GM18505 (cell line): ENCODE results near the gene ABTB2.
"Not testable (repeated sequence)": the region's sequence is repeated elsewhere in the genome, so short reads cannot be mapped to it uniquely, and the experiment has no call there.

Experiments used
- ATAC-seq: cut with Tn5 transposase; IDR thresholded peaks from one replicate; pipeline ENCODE4 v1.9.1; 2021; ENCODE audit not compliant: unreplicated experiment
- POLR2A ChIP-seq: IDR thresholded peaks from 4 replicates; pipeline ENCODE4 v1.6.1; 2011; ENCODE audit warnings: borderline replicate concordance; ENCODE audit not compliant: insufficient read depth, insufficient read length; ENCODE audit errors: extremely low read depth

ABTB2 gene

GRCh38 chr11:34223907-34224306, 133.9 kb downstream of the ABTB2 start:
- ATAC-seq, result no peak

GRCh38 chr11:34223021-34223813, 134.6 kb downstream of the ABTB2 start:
- no peak for ATAC-seq
- TF ChIP-seq POLR2A, result no peak

More at GRCh38 chr11:34223907-34224306, 133.9 kb downstream of the ABTB2 start:
- TF ChIP-seq POLR2A, result no peak

DNA sequence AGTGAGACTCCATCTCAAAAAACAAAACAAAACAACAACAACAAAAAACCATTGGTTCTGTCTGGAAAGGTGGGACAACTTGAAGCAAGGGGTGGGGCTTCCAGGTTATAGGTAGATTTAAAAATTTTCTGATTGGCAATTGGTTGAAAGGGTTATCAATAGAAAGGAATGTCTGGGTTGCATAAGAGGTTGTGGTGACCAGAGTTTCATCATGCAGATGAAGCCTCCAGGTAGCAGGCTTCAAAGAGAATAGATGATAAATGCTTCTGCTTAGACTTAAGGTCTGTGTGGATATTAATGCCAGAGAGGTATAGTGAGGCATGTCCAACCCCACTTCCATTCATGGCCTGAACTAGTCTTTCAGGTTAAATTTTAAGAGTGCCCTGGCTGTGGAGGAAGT, 135.8 kb downstream of the ABTB2 start:
- ATAC-seq, result no peak
- no peak for TF ChIP-seq POLR2A

GRCh38 chr11:34219941-34220370, 137.9 kb downstream of the ABTB2 start:
- ATAC-seq, result no peak
- TF ChIP-seq POLR2A, result no peak

DNA sequence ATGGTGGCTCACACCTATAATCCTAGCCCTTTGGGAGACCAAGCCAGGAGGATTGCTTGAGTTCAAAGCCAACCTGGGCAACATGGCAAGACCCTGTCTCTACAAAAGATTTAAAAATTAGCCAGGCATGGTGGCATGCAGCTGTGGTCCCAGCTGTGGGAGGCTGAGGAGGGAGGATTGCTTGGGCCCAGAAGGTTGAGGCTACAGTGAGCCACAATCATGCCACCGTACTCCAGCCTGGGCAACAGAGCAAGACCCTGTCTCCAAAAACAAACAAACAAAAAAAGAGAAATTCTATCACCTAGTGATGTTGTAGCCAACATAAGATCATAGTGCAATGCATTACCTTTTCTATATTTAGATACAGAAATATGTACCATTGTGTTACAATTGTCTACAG, 138.5 kb downstream of the ABTB2 start:
- no peak for TF ChIP-seq POLR2A
- ATAC-seq, result no peak

- ATAC-seq, result not testable (repeated sequence)
These were observed 139.1 kb downstream of the ABTB2 start for GRCh38 chr11:34218756-34219155.

DNA sequence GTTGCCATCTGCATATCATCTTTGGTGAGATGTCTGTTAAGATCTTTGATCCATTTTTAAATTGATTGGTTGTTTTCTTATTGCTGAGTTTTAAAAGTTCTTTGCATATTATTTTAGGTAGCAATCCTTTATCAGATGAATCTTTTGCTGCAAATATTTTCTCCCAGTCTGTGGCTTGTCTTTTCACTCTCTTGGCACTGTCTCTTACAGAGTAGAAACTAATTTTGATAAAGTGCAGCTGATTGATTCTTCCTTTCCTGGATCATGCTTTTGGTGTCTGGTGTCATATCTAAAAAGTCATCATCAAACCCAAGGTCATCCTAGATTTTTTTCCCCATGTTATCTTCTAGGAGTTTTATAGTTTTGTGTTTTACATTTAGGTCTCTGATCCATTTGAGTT, 139.7 kb downstream of the ABTB2 start:
- TF ChIP-seq POLR2A, result no peak
- ATAC-seq, result no peak

- TF ChIP-seq POLR2A, result no peak
- ATAC-seq, result no peak
These were observed 141.1 kb downstream of the ABTB2 start for GRCh38 chr11:34216706-34217105.

GRCh38 chr11:34215806-34216453, 141.9 kb downstream of the ABTB2 start:
- TF ChIP-seq POLR2A, result no peak
- ATAC-seq, result no peak

DNA sequence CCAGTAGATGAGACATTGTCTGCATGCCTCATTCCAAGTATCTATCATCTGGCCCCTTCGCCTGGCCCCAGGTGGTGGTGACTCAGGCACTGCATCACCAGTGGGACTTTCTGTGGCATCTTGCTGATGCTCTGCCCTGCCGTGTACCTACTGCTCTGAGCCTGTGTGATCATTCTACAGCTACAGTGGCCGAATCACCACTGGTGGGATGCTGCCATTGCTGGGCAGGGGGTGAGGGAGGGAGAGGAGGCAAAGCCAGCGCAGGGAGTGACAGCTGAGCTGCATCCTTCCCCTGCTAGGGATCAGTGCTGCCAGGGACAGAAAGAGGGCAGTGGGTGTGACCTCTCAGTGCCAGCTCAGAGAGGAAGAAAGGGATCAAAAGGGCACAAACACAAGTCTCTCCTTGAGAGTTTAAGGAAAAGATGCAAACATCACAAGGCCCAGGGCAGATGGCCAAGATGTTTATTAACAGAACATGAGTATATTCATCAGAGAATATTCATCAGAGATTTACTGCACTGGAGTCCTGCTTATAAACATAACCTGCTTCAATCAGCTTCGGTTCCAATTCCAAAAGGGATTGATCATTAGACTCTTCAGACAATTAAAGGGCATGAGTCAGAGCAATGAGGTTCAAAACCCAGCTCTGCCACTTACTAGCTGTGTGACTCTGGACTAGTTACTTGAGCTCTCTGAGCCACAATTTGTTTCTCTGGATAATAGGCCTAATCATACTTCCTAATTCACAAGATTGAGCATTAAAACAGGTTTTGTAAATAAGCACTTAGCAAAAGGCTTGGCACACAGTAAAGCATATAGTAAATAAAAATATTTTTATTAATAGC, 142.6 kb downstream of the ABTB2 start:
- TF ChIP-seq POLR2A, result no peak
- ATAC-seq, result no peak

DNA sequence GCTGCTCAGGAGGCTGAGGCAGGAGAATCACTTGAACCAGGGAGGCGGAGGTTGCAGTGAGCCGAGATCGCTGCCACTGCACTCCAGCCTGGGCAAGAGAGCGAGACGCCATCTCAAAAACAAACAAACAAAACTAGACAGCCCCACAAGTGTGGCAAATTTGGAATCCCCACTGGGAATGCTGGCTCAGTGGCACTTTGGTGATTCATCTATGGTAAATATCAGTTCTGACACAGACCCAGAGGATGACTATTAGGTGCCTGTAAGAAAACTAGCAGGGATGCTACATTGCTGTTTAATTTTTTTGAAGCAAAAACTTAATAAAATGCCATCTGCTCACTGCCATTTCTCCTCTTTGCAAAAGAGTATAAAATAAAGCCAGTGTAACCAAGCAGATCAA, 144.4 kb downstream of the ABTB2 start:
- TF ChIP-seq POLR2A, result no peak
- ATAC-seq, result no peak

DNA sequence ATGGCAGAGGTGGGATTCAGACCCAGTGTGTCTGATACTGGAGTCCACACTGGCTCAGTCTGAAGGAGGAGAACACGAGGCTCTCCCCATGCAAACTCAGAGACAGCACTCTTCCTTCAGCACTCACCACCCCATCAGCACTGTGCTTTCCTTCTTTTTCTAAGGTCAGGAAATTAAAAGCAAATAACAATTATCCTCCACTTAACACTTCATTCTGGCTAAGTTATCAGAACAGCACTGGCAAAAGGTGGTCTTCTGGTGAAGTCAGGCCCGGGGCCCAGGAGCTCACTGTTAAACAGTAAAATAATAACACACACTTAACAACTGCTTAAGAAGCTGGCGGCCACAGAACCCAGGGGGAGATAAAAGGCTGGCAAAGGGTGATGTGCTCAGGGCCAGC, 145.2 kb downstream of the ABTB2 start:
- TF ChIP-seq POLR2A, result no peak

GRCh38 chr11:34209809-34210208, 148.0 kb downstream of the ABTB2 start:
- no peak for ATAC-seq
- TF ChIP-seq POLR2A, result no peak

More for the DNA sequence above, 145.2 kb downstream of the ABTB2 start:
- ATAC-seq, result no peak
